Mucosa of descending colon (tissue), 3 donors: ENCODE measurements around the gene LCT. TPM values are rescaled to one million over a fixed set of nuclear protein-coding genes. Genes with fewer than 3 reads are reported as not detected.

Source experiments
- ATAC-seq: fragments of 200-7000 bp; cut with Tn5 transposase; one replicate; pipeline ENCODE4 v1.9.1; 2020; ENCODE audit warnings: mild to moderate bottlenecking, moderate library complexity
- DNase-seq, 3 donors: peaks; one replicate each; pipeline ENCODE4 v3.0.0-alpha.2; 2020
- H3K36me3 ChIP-seq: fragments of 200-600 bp; one replicate; pipeline ENCODE4 v1.8.0; 2021; ENCODE audit warnings: low read depth, mild to moderate bottlenecking
- H3K4me1 ChIP-seq: fragments of 200-600 bp; one replicate; pipeline ENCODE4 v1.8.0; 2021; ENCODE audit warnings: low read depth, mild to moderate bottlenecking
- H3K4me3 ChIP-seq: fragments of 200-600 bp; one replicate; pipeline ENCODE4 v1.8.0; 2021; ENCODE audit warnings: mild to moderate bottlenecking
- H3K9me3 ChIP-seq: fragments of 200-600 bp; one replicate; pipeline ENCODE4 v1.8.0; 2021; ENCODE audit warnings: mild to moderate bottlenecking
- intact Hi-C, 2 donors: fragments of 100-400 bp; cut with DNase I in 1 of 2; cut with micrococcal nuclease in 1 of 2; formaldehyde crosslinking; loops; one replicate each; pipeline versions ENCODE4 v1.11.0 to v1.11.1; 2022; cut with DNase I, micrococcal nuclease
- total RNA-seq, 3 donors: library from RNA; stranded (reverse); fragmentation: NEBNext Ultra II Directional in 2 of 3; extraction: Animal tissue kit (Norgen Biotek cat#: 25700) in 2 of 3; gene quantifications; one replicate each; pipeline versions ENCODE4 v1.2.1 to v1.2.4, GENCODE V29; 2021 to 2023
- TF ChIP-seq, protein P1 (sequence below): fragments of 200-600 bp; IDR thresholded peaks from one replicate; pipeline ENCODE4 v1.8.0; 2022; ENCODE audit warnings: antibody characterized with exemption, mild to moderate bottlenecking
- donor health status: DM: no; HTN: no; CAD: no; lungs with moderate emphysema.
- donor health status: DM: no; HTN: no; CAD: no.
- donor health status: DM: no; HTN: yes; CAD: no.

Gene LCT
- total RNA-seq, 3 donors from 2014 or later = 0.09 to 0.19 (median 0.09) TPM

- no peak for ATAC-seq
- intact Hi-C loops = no loop called here
- H3K36me3 ChIP-seq = peaks cover 6% of the 10 kb centered on the region
- DNase-seq = no peak
- H3K9me3 ChIP-seq = no peaks in the 10 kb centered on the region
- no peak overlapping the region for H3K4me3 ChIP-seq
- TF ChIP-seq, protein P1, sequence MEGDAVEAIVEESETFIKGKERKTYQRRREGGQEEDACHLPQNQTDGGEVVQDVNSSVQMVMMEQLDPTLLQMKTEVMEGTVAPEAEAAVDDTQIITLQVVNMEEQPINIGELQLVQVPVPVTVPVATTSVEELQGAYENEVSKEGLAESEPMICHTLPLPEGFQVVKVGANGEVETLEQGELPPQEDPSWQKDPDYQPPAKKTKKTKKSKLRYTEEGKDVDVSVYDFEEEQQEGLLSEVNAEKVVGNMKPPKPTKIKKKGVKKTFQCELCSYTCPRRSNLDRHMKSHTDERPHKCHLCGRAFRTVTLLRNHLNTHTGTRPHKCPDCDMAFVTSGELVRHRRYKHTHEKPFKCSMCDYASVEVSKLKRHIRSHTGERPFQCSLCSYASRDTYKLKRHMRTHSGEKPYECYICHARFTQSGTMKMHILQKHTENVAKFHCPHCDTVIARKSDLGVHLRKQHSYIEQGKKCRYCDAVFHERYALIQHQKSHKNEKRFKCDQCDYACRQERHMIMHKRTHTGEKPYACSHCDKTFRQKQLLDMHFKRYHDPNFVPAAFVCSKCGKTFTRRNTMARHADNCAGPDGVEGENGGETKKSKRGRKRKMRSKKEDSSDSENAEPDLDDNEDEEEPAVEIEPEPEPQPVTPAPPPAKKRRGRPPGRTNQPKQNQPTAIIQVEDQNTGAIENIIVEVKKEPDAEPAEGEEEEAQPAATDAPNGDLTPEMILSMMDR = no peak
- no peaks in the 10 kb centered on the region for H3K4me1 ChIP-seq
Observed at GRCh38 chr2:135773319-135773718, 63.7 kb downstream of the LCT start.

DNA sequence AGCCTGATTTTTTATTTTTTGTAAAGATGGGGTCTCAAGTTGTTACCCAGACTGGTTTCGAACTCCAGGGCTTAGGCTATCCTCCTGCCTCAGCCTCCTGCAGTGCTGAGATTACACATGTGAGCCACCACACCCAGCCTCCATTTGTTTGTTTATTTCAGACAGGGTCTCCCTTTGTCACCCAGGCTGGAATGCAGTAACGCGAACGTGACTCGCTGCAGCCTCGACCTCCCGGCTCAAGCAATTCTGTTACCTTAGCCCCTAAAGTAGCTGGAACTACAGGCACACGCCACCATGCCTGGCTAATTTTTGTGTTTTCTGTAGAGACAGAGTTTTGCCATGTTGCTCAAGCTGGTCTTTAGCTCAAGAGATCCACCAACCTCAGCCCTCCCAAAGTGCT is 68.1 kb downstream of the LCT start:
- ATAC-seq = no peak
- intact Hi-C loops = no loop called here
- H3K36me3 ChIP-seq = peaks cover 9% of the 10 kb centered on the region

GRCh38 chr2:135762530-135762929 is 74.5 kb downstream of the LCT start:
- no peak for ATAC-seq
- Histone ChIP-seq H3K4me3 (no peak overlapping the region), H3K9me3 (no peaks in the 10 kb centered on the region), H3K4me1 (no peaks in the 10 kb centered on the region), H3K36me3 (peaks cover 12% of the 10 kb centered on the region)
- intact Hi-C loops = no loop called here
- DNase-seq = no peak
- TF ChIP-seq, protein P1 = no peak

More for the DNA sequence above, 68.1 kb downstream of the LCT start:
- H3K4me1 ChIP-seq = no peaks in the 10 kb centered on the region
- no peak for DNase-seq
- no peaks in the 10 kb centered on the region for H3K9me3 ChIP-seq
- no peak overlapping the region for H3K4me3 ChIP-seq
- TF ChIP-seq, protein P1 = no peak

- Histone ChIP-seq H3K4me1 (no peaks in the 10 kb centered on the region), H3K4me3 (no peak overlapping the region), H3K36me3 (peaks cover 17% of the 10 kb centered on the region), H3K9me3 (peaks cover 4% of the 10 kb centered on the region)
- no peak for ATAC-seq
- intact Hi-C loops = no loop called here
- no peak for DNase-seq
- TF ChIP-seq, protein P1 = no peak
Observed at GRCh38 chr2:135762022-135762421, 75.0 kb downstream of the LCT start.

DNA sequence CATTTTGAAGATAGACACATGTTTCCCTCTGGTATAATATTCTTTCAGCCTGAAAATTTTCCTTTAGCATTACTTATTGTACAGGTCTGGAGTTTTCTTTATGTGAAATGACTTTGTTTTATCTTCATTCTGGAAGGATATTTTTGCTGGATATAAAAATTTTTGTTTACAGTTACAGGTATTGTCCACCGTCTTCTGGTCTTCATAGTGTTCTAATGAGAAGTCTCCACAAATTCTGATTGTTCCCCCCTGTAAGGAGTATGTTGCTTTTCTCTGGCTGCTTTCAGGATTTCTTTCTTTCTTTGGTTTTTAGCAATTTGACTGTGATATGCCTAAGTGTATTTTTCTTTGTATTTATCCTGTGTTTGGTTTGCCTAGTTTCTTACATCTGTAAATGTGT is 80.3 kb downstream of the LCT start:
- ATAC-seq (no peak), DNase-seq (no peak)
- Histone ChIP-seq H3K4me1 (no peaks in the 10 kb centered on the region), H3K36me3 (peaks cover 20% of the 10 kb centered on the region), H3K4me3 (no peak overlapping the region), H3K9me3 (peaks cover 13% of the 10 kb centered on the region)
- TF ChIP-seq, protein P1 = no peak
- intact Hi-C loops = no loop called here

GRCh38 chr2:135755573-135755972 is 81.4 kb downstream of the LCT start:
- intact Hi-C loops = no loop called here
- peaks cover 13% of the 10 kb centered on the region for H3K9me3 ChIP-seq
- TF ChIP-seq, protein P1 = no peak
- ATAC-seq = no peak
- DNase-seq = no peak
- no peaks in the 10 kb centered on the region for H3K4me1 ChIP-seq
- peaks cover 17% of the 10 kb centered on the region for H3K36me3 ChIP-seq
- no peak overlapping the region for H3K4me3 ChIP-seq
